K562 (cell line): ENCODE measurements around the gene MCC. TPM values are rescaled to one million over a fixed set of nuclear protein-coding genes. Genes with fewer than 3 reads are reported as not detected.
A peak's percentile ranks its signal among the peaks of the same experiment; 100 is the strongest.

Experiments used
- ATAC-seq: fragments of 200-7000 bp; cut with Tn5 transposase; 3 replicates; pipeline ENCODE4 v1.9.1; 2020; ENCODE audit warnings: moderate library complexity
- BruUV-seq: library from RNA; stranded (reverse); fragments of 400-500 nt; replicated peaks from 2 replicates; lab custom pipeline; 2021; lab: Mats Ljungman, UMichigan
- CTCF ChIA-PET: fragments of 300-600 bp; formaldehyde crosslinking; extraction: SDS; loops from one replicate; lab custom pipeline; 2021; ENCODE audit warnings: low intra/inter-chr PET ratio; lab: Yijun Ruan, JAX
- POLR2A ChIA-PET: fragments of 300-600, 350-650 bp; sonication (Branson Sonifier 250); formaldehyde crosslinking; extraction: SDS; loops from one replicate; lab custom pipeline; 2021; ENCODE audit warnings: antibody characterized with exemption, inconsistent platforms; lab: Yijun Ruan, JAX
- DNase-seq, 4 experiments: peaks; one replicate each; pipeline versions ENCODE4 v3.0.0 to v3.0.0-alpha.2; 2011 to 2018; ENCODE audit warnings: low spot score in 3 of 4, mixed read lengths in 3 of 4; ENCODE audit errors: extremely low read depth in 1 of 4
- FAIRE-seq: peaks from 2 replicates; lab custom pipeline; 2011; peaks lifted over from hg19 to GRCh38; lab: Jason Lieb, UNC
- H2AFZ ChIP-seq: 2 replicates; pipeline ENCODE4 v1.6.0; 2011; ENCODE audit warnings: low read depth, low read length, control low read depth, inconsistent platforms
- H3K27ac ChIP-seq: fragments of 200-600 bp; 3 replicates; pipeline ENCODE4 v1.8.0; 2011; ENCODE audit warnings: low read depth, mild to moderate bottlenecking, control low read depth, inconsistent platforms, low read length, moderate library complexity, mixed read lengths; ENCODE audit errors: extremely low read depth
- H3K27me3 ChIP-seq, 2 experiments: fragments of 300-600 bp in 1 of 2; 2 replicates in 1 of 2; 3 replicates in 1 of 2; pipeline versions ENCODE4 v1.6.0 to v1.8.0; 2011; ENCODE audit warnings: inconsistent platforms in 2 of 2, low read length in 2 of 2, mild to moderate bottlenecking in 1 of 2, mixed read lengths in 1 of 2, moderate library complexity in 1 of 2; ENCODE audit not compliant: control insufficient read depth in 2 of 2, insufficient read depth in 2 of 2
- H3K36me3 ChIP-seq: fragments of 300-600 bp; 3 replicates; pipeline ENCODE4 v1.8.0; 2011; ENCODE audit warnings: mild to moderate bottlenecking, low read length, inconsistent platforms; ENCODE audit not compliant: control insufficient read depth, insufficient read depth
- H3K4me1 ChIP-seq, 2 experiments: fragments of 200-600 bp in 1 of 2; replicated peaks in 1 of 2; 2 replicates in 1 of 2; 3 replicates in 1 of 2; pipeline versions ENCODE4 v1.5.1 to v1.8.0; 2011; ENCODE audit warnings: inconsistent platforms in 2 of 2, low read length in 2 of 2, mild to moderate bottlenecking in 1 of 2, mixed read lengths in 1 of 2, moderate library complexity in 1 of 2; ENCODE audit not compliant: control insufficient read depth in 2 of 2, insufficient read depth in 2 of 2
- H3K4me2 ChIP-seq: 2 replicates; pipeline ENCODE4 v1.6.1; 2011; ENCODE audit warnings: low read length, control low read depth, inconsistent platforms, mixed read lengths; ENCODE audit not compliant: insufficient read depth
- H3K4me3 ChIP-seq: fragments of 200-600 bp; sonication (generic), shearing (Covaris generic); 2 replicates; pipeline ENCODE4 v1.5.1; 2016; ENCODE audit warnings: control low read depth, inconsistent platforms
- H3K79me2 ChIP-seq: fragments of 200-600 bp; 3 replicates; pipeline ENCODE4 v1.8.0; 2011; ENCODE audit warnings: low read length, inconsistent platforms; ENCODE audit not compliant: control insufficient read depth, insufficient read depth
- H3K9ac ChIP-seq, 2 experiments: 2 replicates each; pipeline versions ENCODE4 v1.6.0 to v1.6.1; 2011; ENCODE audit warnings: low read depth in 2 of 2, low read length in 2 of 2, control low read depth in 1 of 2, inconsistent platforms in 1 of 2, mild to moderate bottlenecking in 1 of 2, mixed read lengths in 1 of 2; ENCODE audit not compliant: insufficient read depth in 1 of 2
- H3K9me1 ChIP-seq: one replicate; pipeline ENCODE4 v1.6.0; 2011; ENCODE audit warnings: inconsistent platforms, mild to moderate bottlenecking, low read length, moderate library complexity; ENCODE audit not compliant: control insufficient read depth, insufficient read depth
- H3K9me3 ChIP-seq: replicated peaks from 2 replicates; pipeline ENCODE4 v1.5.1; 2011; ENCODE audit warnings: low read depth, low read length, inconsistent platforms; ENCODE audit not compliant: control insufficient read depth, insufficient read depth
- H4K20me1 ChIP-seq: replicated peaks from 2 replicates; pipeline ENCODE4 v1.6.1; 2011; ENCODE audit warnings: low read length, inconsistent platforms, mixed read lengths; ENCODE audit not compliant: control insufficient read depth, insufficient read depth
- CBFA2T3 ChIP-seq: fragments of 450-650 bp; IDR thresholded peaks from 2 replicates; pipeline ENCODE4 v1.6.1; 2017
- WGBS: fragments of 100-300 bp; shearing (Covaris generic); methylation state at CpG from one replicate; pipeline ENCODE4 v1.1.6; 2016; ENCODE audit warnings: low coverage, mixed read lengths; ENCODE audit not compliant: insufficient coverage; ENCODE audit errors: missing lambda C conversion rate; 5-methylcytosine and 5-hydroxymethylcytosine counted together
- in situ Hi-C: fragments of 300-500 bp; cut with MboI; formaldehyde crosslinking; loops from 4 replicates; pipeline ENCODE4 v1.15.0; 2018; ENCODE audit warnings: inconsistent platforms, mixed read lengths
- intact Hi-C: fragments of 100-400 bp; cut with micrococcal nuclease; formaldehyde crosslinking; loops from 2 replicates; pipeline ENCODE4 v1.14.2; 2022
- polyA plus RNA-seq, 8 experiments: library from polyadenylated mRNA; depleted of rRNA in 4 of 8; stranded (reverse) in 5 of 8; unstranded in 3 of 8; fragments of >200 nt; fragmentation: Nextera tagmentation in 2 of 8; fragmentation: Illumina TruSeq in 1 of 8; extraction: Ambion mirVana in 2 of 8; extraction: Trizol in 1 of 8; gene quantifications; 2 replicates each; pipeline versions ENCODE4 v1.2.1 to v1.2.3, GENCODE V29; 2011 to 2014; ENCODE audit warnings: inconsistent platforms in 1 of 8, missing spikeins in 1 of 8
- total RNA-seq, 7 experiments: library from RNA; depleted of rRNA in 6 of 7; stranded (reverse); fragments of >200 nt in 6 of 7; fragmentation: Illumina TruSeq in 2 of 7; extraction: Trizol in 2 of 7; gene quantifications; 2 replicates each; pipeline versions ENCODE4 v1.2.1 to v1.2.3, GENCODE V29; 2011 to 2021; ENCODE audit warnings: low replicate concordance in 1 of 7
- TF ChIP-seq, protein P1 (sequence below), 2 experiments: fragments of 450-650 bp in 1 of 2; sonication (generic) in 1 of 2; formaldehyde crosslinking in 1 of 2; IDR thresholded peaks; 2 replicates each; pipeline versions ENCODE4 v1.7.1 to v1.9.0; 2016 to 2022; ENCODE audit warnings: inconsistent platforms in 1 of 2, mild to moderate bottlenecking in 1 of 2, missing genetic modification reagents in 1 of 2

Gene MCC
- total and polyA plus RNA-seq, 9 of the 15 experiments (the other 6 are each of a cell fraction or from before 2014, with no cell fraction given) = 0.04 to 0.24 (median 0.06) TPM; not detected in 1

DNA sequence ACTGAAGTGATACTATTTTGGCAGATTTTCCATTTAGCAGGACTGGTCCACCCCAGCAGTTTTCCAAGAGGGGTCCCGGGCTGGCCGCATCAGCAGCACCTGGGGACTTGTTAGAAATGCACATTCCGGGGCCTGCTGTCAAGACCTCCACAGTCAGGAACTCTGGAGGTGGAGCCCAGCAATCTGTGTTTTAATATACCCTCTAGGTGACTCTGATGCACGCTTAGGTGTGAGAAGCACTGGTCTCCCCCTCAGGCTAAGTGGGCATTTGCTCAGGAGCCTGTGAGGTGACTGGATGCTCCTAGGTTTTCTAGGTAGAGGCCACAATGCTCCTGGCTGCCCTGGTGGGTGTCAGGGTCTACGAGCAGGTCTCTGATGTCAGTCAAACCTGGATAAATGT lies 430.0 kb downstream of the MCC start:
- intact Hi-C loops (no loop called here), in situ Hi-C loops (no loop called here)
- no peak for DNase-seq
- H3K4me3 ChIP-seq = no peak overlapping the region
- WGBS = 18% methylated on average over 5 of the region's 5 CpGs
- H3K4me2 ChIP-seq = no peak overlapping the region
- ATAC-seq = no peak
- H3K27me3 ChIP-seq = peaks cover 5 to 17% of the 10 kb centered on the region in 2 experiments; a peak in 4 of 5 replicates
- H3K4me1 ChIP-seq = peaks cover 4 to 5% of the 10 kb centered on the region in 2 experiments; a peak in 3 of 5 replicates
- H3K27ac ChIP-seq = no peak overlapping the region
- no peaks in the 10 kb centered on the region for H3K36me3 ChIP-seq
- TF ChIP-seq, protein P1, sequence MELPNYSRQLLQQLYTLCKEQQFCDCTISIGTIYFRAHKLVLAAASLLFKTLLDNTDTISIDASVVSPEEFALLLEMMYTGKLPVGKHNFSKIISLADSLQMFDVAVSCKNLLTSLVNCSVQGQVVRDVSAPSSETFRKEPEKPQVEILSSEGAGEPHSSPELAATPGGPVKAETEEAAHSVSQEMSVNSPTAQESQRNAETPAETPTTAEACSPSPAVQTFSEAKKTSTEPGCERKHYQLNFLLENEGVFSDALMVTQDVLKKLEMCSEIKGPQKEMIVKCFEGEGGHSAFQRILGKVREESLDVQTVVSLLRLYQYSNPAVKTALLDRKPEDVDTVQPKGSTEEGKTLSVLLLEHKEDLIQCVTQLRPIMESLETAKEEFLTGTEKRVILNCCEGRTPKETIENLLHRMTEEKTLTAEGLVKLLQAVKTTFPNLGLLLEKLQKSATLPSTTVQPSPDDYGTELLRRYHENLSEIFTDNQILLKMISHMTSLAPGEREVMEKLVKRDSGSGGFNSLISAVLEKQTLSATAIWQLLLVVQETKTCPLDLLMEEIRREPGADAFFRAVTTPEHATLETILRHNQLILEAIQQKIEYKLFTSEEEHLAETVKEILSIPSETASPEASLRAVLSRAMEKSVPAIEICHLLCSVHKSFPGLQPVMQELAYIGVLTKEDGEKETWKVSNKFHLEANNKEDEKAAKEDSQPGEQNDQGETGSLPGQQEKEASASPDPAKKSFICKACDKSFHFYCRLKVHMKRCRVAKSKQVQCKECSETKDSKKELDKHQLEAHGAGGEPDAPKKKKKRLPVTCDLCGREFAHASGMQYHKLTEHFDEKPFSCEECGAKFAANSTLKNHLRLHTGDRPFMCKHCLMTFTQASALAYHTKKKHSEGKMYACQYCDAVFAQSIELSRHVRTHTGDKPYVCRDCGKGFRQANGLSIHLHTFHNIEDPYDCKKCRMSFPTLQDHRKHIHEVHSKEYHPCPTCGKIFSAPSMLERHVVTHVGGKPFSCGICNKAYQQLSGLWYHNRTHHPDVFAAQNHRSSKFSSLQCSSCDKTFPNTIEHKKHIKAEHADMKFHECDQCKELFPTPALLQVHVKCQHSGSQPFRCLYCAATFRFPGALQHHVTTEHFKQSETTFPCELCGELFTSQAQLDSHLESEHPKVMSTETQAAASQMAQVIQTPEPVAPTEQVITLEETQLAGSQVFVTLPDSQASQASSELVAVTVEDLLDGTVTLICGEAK (IDR thresholded peaks at IDR 0.05) = no peak
- TF ChIP-seq, protein P1 (CRISPR knock-in tag; IDR thresholded peaks at IDR 0.05) = no peak
- peak; percentile 74 for TF ChIP-seq CBFA2T3
- POLR2A ChIA-PET = interaction anchor here (0.6 to 2.6 kb wide), 3 partner anchors 9 to 140 kb away, joined by 3 to 15 read pairs (median 4); no protein-coding TSS in a partner anchor
- H2AFZ ChIP-seq = no peak overlapping the region
- no peak overlapping the region for H3K9ac ChIP-seq
- H3K9me3 ChIP-seq = no peaks in the 10 kb centered on the region
- H3K9me1 ChIP-seq = no peaks in the 10 kb centered on the region
- peak; percentile 15 for FAIRE-seq
- CTCF ChIA-PET = no interaction called here
- BruUV-seq = no TSS peak
- H4K20me1 ChIP-seq = no peaks in the 10 kb centered on the region
- H3K79me2 ChIP-seq = no peaks in the 10 kb centered on the region
